SK-N-SH treated with all-trans-retinoic acid at 6 μM for 48 hours (cell line): Measurements from ENCODE around the gene FCRLB.
"Not testable (repeated sequence)": the region's sequence is repeated elsewhere in the genome, so short reads cannot be mapped to it uniquely, and the experiment has no call there.

Experiments
- ATAC-seq: fragments of 200-7000 bp; cut with Tn5 transposase; 3 replicates; pipeline ENCODE4 v1.9.1; 2020; ENCODE audit warnings: mild to moderate bottlenecking, moderate library complexity
- ARNTL ChIP-seq: fragments of 450-650 bp; formaldehyde crosslinking; IDR thresholded peaks from 2 replicates; pipeline ENCODE4 v1.5.0; 2020; ENCODE audit warnings: low read depth, mild to moderate bottlenecking, moderate library complexity, borderline replicate concordance
- BACH2 ChIP-seq: fragments of 250-450 bp; sonication (Bioruptor Pico); IDR thresholded peaks from 2 replicates; pipeline ENCODE4 v1.9.0; 2021; ENCODE audit warnings: mild to moderate bottlenecking, borderline replicate concordance
- CSDC2 ChIP-seq: fragments of 250-450 bp; sonication (Bioruptor Pico); IDR thresholded peaks from 2 replicates; pipeline ENCODE4 v1.5.0; 2020; ENCODE audit warnings: mild to moderate bottlenecking, moderate library complexity
- ESRRG ChIP-seq: fragments of 250-450 bp; sonication (Bioruptor Pico); IDR thresholded peaks from 2 replicates; pipeline ENCODE4 v1.6.1; 2021; ENCODE audit warnings: mild to moderate bottlenecking
- GLIS3 ChIP-seq: fragments of 250-450 bp; sonication (Bioruptor Pico); IDR thresholded peaks from 2 replicates; pipeline ENCODE4 v1.5.0; 2020; ENCODE audit warnings: mild to moderate bottlenecking, moderate library complexity
- ISL1 ChIP-seq: fragments of 250-450 bp; sonication (Bioruptor Pico); IDR thresholded peaks from 2 replicates; pipeline ENCODE4 v2.1.2; 2022; ENCODE audit warnings: mild to moderate bottlenecking, moderate library complexity
- OSR1 ChIP-seq: fragments of 250-450 bp; sonication (Bioruptor Pico); IDR thresholded peaks from 2 replicates; pipeline ENCODE4 v1.8.0; 2022; ENCODE audit warnings: moderate library complexity, mild to moderate bottlenecking, inconsistent platforms
- PPARA ChIP-seq: fragments of 250-450 bp; sonication (Bioruptor Pico); IDR thresholded peaks from 2 replicates; pipeline ENCODE4 v1.5.0; 2020; ENCODE audit warnings: mild to moderate bottlenecking, borderline replicate concordance
- RARB ChIP-seq: fragments of 250-450 bp; sonication (Bioruptor Pico); IDR thresholded peaks from 2 replicates; pipeline ENCODE4 v1.8.0; 2021; ENCODE audit warnings: mild to moderate bottlenecking, moderate library complexity
- SNAI2 ChIP-seq: fragments of 250-450 bp; sonication (Bioruptor Pico); IDR thresholded peaks from 2 replicates; pipeline ENCODE4 v1.5.0; 2020; ENCODE audit warnings: mild to moderate bottlenecking, moderate library complexity
- TCF4 ChIP-seq: fragments of 250-450 bp; sonication (Bioruptor Pico); IDR thresholded peaks from 2 replicates; pipeline ENCODE4 v1.8.0; 2021; ENCODE audit warnings: mild to moderate bottlenecking, moderate library complexity, borderline replicate concordance
- TOX ChIP-seq: fragments of 250-450 bp; sonication (Bioruptor Pico); IDR thresholded peaks from 2 replicates; pipeline ENCODE4 v1.8.0; 2021; ENCODE audit warnings: mild to moderate bottlenecking, moderate library complexity, borderline replicate concordance
- ZC3H10 ChIP-seq: fragments of 250-450 bp; sonication (Bioruptor Pico); IDR thresholded peaks from 2 replicates; pipeline ENCODE4 v1.5.1; 2021; ENCODE audit warnings: mild to moderate bottlenecking, moderate library complexity
- ZFP3 ChIP-seq: fragments of 250-450 bp; sonication (Bioruptor Pico); IDR thresholded peaks from 2 replicates; pipeline ENCODE4 v1.5.0; 2020; ENCODE audit warnings: mild to moderate bottlenecking, moderate library complexity
- ZFP30 ChIP-seq: fragments of 450-650 bp; formaldehyde crosslinking; IDR thresholded peaks from 2 replicates; pipeline ENCODE4 v1.5.0; 2022; ENCODE audit warnings: mild to moderate bottlenecking, moderate library complexity
- ZNF565 ChIP-seq: fragments of 450-650 bp; formaldehyde crosslinking; conservative IDR thresholded peaks from 2 replicates; pipeline ENCODE4 v1.5.0; 2020; ENCODE audit warnings: low read depth, mild to moderate bottlenecking, moderate library complexity
- ZNF8 ChIP-seq: fragments of 450-650 bp; formaldehyde crosslinking; IDR thresholded peaks from 2 replicates; pipeline ENCODE4 v1.5.0; 2020; ENCODE audit warnings: mild to moderate bottlenecking, moderate library complexity
- TF ChIP-seq, protein P1 (sequence below): fragments of 250-450 bp; sonication (Bioruptor Pico); IDR thresholded peaks from 2 replicates; pipeline ENCODE4 v1.5.0; 2020; ENCODE audit warnings: mild to moderate bottlenecking, moderate library complexity
- TF ChIP-seq, protein P2 (sequence below): fragments of 250-450 bp; sonication (Bioruptor Pico); IDR thresholded peaks from 2 replicates; pipeline ENCODE4 v1.5.1; 2021; ENCODE audit warnings: mild to moderate bottlenecking, moderate library complexity
- TF ChIP-seq, protein P3 (sequence below): fragments of 250-450 bp; sonication (Bioruptor Pico); IDR thresholded peaks from 2 replicates; pipeline ENCODE4 v1.5.1; 2020; ENCODE audit warnings: low read depth, mild to moderate bottlenecking, moderate library complexity
- TF ChIP-seq, protein P4 (sequence below): fragments of 250-450 bp; sonication (Bioruptor Pico); IDR thresholded peaks from 2 replicates; pipeline ENCODE4 v1.8.0; 2021; ENCODE audit warnings: low read depth, mild to moderate bottlenecking, moderate library complexity, borderline replicate concordance

The FCRLB gene

DNA sequence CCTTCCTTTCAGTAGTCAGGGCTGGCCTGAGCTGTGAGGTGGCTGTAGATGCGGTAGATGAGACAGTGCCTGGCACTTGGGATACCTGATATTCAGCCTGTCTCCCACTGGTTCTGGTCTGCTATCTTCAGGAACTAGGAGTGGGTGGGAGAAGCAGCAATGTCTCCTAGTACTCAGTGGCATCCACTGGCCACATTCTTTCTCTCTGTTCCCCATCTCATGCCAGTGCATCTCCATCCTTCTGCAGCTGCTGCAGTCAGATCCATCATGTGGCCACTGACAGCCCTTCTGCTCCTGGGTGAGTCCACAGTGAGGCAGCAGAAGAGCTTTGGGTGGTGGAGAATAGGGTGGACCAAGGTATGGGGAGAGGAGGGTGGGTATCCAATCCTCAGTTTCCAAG lies 1.1 kb downstream of the FCRLB start (continued):
- TF ChIP-seq, protein P1, sequence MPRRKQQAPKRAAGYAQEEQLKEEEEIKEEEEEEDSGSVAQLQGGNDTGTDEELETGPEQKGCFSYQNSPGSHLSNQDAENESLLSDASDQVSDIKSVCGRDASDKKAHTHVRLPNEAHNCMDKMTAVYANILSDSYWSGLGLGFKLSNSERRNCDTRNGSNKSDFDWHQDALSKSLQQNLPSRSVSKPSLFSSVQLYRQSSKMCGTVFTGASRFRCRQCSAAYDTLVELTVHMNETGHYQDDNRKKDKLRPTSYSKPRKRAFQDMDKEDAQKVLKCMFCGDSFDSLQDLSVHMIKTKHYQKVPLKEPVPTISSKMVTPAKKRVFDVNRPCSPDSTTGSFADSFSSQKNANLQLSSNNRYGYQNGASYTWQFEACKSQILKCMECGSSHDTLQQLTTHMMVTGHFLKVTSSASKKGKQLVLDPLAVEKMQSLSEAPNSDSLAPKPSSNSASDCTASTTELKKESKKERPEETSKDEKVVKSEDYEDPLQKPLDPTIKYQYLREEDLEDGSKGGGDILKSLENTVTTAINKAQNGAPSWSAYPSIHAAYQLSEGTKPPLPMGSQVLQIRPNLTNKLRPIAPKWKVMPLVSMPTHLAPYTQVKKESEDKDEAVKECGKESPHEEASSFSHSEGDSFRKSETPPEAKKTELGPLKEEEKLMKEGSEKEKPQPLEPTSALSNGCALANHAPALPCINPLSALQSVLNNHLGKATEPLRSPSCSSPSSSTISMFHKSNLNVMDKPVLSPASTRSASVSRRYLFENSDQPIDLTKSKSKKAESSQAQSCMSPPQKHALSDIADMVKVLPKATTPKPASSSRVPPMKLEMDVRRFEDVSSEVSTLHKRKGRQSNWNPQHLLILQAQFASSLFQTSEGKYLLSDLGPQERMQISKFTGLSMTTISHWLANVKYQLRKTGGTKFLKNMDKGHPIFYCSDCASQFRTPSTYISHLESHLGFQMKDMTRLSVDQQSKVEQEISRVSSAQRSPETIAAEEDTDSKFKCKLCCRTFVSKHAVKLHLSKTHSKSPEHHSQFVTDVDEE = no peak
- TF ChIP-seq GLIS3 = no peak
- TF ChIP-seq CSDC2 (CRISPR knock-in tag) = no peak
- TF ChIP-seq BACH2 = no peak
- TF ChIP-seq, protein P2, sequence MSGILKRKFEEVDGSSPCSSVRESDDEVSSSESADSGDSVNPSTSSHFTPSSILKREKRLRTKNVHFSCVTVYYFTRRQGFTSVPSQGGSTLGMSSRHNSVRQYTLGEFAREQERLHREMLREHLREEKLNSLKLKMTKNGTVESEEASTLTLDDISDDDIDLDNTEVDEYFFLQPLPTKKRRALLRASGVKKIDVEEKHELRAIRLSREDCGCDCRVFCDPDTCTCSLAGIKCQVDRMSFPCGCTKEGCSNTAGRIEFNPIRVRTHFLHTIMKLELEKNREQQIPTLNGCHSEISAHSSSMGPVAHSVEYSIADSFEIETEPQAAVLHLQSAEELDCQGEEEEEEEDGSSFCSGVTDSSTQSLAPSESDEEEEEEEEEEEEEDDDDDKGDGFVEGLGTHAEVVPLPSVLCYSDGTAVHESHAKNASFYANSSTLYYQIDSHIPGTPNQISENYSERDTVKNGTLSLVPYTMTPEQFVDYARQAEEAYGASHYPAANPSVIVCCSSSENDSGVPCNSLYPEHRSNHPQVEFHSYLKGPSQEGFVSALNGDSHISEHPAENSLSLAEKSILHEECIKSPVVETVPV (CRISPR knock-in tag) = no peak
- no peak for TF ChIP-seq ESRRG (CRISPR knock-in tag)
- TF ChIP-seq SNAI2 (CRISPR knock-in tag) = no peak
- no peak for TF ChIP-seq RARB
- TF ChIP-seq ZNF565 (CRISPR knock-in tag) = no peak
- no peak for TF ChIP-seq ISL1 (CRISPR knock-in tag)
- no peak for TF ChIP-seq TCF4 (CRISPR knock-in tag)
- TF ChIP-seq TOX (CRISPR knock-in tag) = no peak
- no peak for TF ChIP-seq OSR1 (CRISPR knock-in tag)
- TF ChIP-seq, protein P3, sequence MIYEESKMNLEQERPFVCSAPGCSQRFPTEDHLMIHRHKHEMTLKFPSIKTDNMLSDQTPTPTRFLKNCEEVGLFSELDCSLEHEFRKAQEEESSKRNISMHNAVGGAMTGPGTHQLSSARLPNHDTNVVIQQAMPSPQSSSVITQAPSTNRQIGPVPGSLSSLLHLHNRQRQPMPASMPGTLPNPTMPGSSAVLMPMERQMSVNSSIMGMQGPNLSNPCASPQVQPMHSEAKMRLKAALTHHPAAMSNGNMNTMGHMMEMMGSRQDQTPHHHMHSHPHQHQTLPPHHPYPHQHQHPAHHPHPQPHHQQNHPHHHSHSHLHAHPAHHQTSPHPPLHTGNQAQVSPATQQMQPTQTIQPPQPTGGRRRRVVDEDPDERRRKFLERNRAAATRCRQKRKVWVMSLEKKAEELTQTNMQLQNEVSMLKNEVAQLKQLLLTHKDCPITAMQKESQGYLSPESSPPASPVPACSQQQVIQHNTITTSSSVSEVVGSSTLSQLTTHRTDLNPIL (CRISPR knock-in tag) = no peak

DNA sequence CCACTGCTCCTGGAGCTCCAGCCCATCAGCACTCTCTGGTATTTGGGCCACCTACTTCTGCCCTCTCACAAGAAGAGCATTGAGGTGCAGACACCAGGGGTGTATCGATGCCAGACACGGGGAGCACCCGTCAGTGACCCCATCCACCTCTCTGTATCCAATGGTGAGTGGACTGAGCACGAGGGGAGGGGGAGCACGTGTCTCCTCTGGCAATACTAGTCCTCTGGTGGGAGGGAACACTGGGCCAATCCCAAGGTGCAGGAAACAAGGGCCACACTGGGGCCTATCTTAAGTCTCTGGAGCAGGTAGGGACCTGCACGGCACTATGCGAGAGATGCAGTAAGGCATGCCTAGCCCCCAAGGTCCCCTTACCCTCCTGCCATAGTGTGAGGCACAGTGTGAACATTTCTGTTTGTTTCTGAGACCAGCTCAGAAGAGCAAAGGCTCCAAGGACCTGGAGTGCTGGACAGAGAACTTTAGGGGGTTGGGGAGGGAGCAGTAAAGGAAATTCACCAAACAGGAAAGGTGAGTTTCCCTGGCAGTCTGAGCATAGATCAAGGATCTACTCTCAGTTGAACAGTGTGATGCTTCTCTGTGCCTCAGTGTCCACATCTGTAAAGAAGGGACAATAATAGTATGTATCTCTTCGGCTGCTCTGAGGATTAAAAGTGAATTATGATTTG lies 2.3 kb downstream of the FCRLB start:
- TF ChIP-seq, protein P3 (CRISPR knock-in tag) = no peak
- TF ChIP-seq ZC3H10 (CRISPR knock-in tag) (no peak), PPARA (CRISPR knock-in tag) (no peak), ISL1 (CRISPR knock-in tag) (no peak), ZFP30 (CRISPR knock-in tag) (no peak), ZFP3 (CRISPR knock-in tag) (no peak), RARB (no peak), ZNF8 (no peak), ARNTL (CRISPR knock-in tag) (no peak), ZNF565 (CRISPR knock-in tag) (no peak), OSR1 (CRISPR knock-in tag) (no peak), CSDC2 (CRISPR knock-in tag) (no peak)
- TF ChIP-seq, protein P4, sequence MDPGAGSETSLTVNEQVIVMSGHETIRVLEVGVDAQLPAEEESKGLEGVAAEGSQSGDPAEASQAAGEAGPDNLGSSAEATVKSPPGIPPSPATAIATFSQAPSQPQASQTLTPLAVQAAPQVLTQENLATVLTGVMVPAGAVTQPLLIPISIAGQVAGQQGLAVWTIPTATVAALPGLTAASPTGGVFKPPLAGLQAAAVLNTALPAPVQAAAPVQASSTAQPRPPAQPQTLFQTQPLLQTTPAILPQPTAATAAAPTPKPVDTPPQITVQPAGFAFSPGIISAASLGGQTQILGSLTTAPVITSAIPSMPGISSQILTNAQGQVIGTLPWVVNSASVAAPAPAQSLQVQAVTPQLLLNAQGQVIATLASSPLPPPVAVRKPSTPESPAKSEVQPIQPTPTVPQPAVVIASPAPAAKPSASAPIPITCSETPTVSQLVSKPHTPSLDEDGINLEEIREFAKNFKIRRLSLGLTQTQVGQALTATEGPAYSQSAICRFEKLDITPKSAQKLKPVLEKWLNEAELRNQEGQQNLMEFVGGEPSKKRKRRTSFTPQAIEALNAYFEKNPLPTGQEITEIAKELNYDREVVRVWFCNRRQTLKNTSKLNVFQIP (CRISPR knock-in tag) = no peak
- ATAC-seq = no peak

DNA sequence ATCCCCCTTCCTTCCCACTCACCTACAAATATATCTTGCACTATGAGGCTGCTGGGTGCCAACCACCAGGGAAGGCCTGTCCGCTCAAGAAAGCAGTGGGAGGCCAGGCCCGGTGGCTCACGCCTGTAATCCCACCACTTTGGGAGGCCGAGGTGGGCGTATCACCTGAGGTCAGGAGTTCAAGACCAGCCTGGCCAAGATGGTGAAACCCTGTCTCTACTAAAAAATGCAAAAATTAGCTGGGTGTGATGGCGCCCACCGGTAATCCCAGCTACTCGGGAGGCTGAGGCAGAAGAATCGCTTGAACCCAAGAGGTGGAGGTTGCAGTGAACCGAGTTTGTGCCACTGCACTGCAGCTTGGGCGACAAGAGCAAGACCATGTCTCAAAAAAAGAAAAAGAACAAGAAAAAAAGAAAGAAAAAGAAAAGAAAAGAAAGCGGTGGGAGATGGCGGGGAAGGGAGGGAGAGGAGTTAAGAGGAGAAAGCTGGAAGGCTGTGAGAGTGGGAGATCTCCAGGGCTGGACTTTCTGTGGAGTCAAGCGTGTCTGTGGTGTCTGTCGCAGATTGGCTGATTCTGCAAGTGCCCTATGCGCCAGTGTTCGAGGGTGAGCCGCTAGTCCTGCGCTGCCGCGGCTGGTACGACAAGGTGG lies 4.0 kb downstream of the FCRLB start:
- not testable (repeated sequence) for ATAC-seq
